Measurements from ENCODE around the gene DENND5B.

DENND5B gene

DNA sequence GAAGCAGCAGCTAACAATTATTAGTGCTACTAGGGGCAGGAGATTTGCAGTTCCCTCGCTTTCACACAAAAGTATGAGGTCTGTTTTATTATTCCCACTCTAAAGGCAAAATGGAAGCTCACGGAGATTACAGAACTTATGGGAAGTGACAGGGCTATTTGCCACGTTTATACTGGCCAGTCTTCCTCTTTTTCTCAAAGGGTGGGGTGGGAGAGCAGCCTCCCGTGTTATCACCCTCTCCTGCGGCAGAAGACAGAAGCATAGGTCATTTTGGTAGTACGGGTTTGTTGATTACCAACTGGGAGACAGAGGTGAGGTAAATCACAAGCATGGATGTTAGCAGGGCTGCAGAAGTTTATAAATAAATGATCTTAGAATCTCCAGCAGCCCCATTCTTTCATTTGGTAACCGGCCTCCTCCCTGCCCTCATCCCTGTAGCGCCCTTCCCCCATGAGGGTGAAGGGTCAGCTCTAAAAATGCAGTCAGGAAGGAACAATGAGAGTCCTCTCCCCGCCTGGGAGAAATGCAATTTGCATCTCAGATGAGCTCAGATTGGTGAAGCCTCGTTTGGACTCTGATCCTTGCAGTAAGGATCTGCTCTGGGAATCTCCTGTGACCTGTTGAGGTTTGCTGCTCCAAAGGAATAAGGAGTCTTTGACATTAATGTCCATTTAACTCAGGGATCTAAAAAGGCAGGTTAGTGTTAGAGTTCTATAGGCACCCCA is 220.2 kb downstream of the DENND5B start:
- peak overlapping the region; percentile 70 for H3K4me3 ChIP-seq (ENCODE audit: low read length)
- peak overlapping the region; percentile 62 for H3K9ac ChIP-seq (ENCODE audit: low read length)
- H3K27me3 ChIP-seq (replicated peaks; ENCODE audit: control insufficient read depth, insufficient read depth, low read length), result no peaks in the 10 kb centered on the region
- no peaks in the 10 kb centered on the region for H3K9me3 ChIP-seq (ENCODE audit: control insufficient read depth, low read length)
- no peaks in the 10 kb centered on the region for H3K36me3 ChIP-seq (ENCODE audit: control insufficient read depth, insufficient read depth, low read length, severe bottlenecking)
- peaks cover 12% of the 10 kb centered on the region for H3K4me1 ChIP-seq (ENCODE audit: control insufficient read depth, insufficient read depth, low read length)
- no peak for DNase-seq (ENCODE audit: low read depth)

- Histone ChIP-seq H3K9ac (ENCODE audit: low read length) (peak overlapping the region; percentile 62), H3K4me3 (ENCODE audit: low read length) (peak overlapping the region; percentile 70), H3K27me3 (replicated peaks; ENCODE audit: control insufficient read depth, insufficient read depth, low read length) (no peaks in the 10 kb centered on the region), H3K9me3 (ENCODE audit: control insufficient read depth, low read length) (no peaks in the 10 kb centered on the region), H3K36me3 (ENCODE audit: control insufficient read depth, insufficient read depth, low read length, severe bottlenecking) (no peaks in the 10 kb centered on the region), H3K4me1 (ENCODE audit: control insufficient read depth, insufficient read depth, low read length) (peaks cover 12% of the 10 kb centered on the region)
- DNase-seq (ENCODE audit: low read depth), result peak; percentile 28
Measured at GRCh38 chr12:31369712-31370521, 221.0 kb downstream of the DENND5B start.

GRCh38 chr12:31368666-31369361 is 222.1 kb downstream of the DENND5B start:
- no peak overlapping the region for H3K4me3 ChIP-seq (ENCODE audit: low read length)
- H3K4me1 ChIP-seq (ENCODE audit: control insufficient read depth, insufficient read depth, low read length), result peaks cover 12% of the 10 kb centered on the region
- no peaks in the 10 kb centered on the region for H3K27me3 ChIP-seq (replicated peaks; ENCODE audit: control insufficient read depth, insufficient read depth, low read length)
- H3K9ac ChIP-seq (ENCODE audit: low read length), result no peak overlapping the region
- no peaks in the 10 kb centered on the region for H3K9me3 ChIP-seq (ENCODE audit: control insufficient read depth, low read length)
- H3K36me3 ChIP-seq (ENCODE audit: control insufficient read depth, insufficient read depth, low read length, severe bottlenecking), result no peaks in the 10 kb centered on the region
- no peak for DNase-seq (ENCODE audit: low read depth)

DNA sequence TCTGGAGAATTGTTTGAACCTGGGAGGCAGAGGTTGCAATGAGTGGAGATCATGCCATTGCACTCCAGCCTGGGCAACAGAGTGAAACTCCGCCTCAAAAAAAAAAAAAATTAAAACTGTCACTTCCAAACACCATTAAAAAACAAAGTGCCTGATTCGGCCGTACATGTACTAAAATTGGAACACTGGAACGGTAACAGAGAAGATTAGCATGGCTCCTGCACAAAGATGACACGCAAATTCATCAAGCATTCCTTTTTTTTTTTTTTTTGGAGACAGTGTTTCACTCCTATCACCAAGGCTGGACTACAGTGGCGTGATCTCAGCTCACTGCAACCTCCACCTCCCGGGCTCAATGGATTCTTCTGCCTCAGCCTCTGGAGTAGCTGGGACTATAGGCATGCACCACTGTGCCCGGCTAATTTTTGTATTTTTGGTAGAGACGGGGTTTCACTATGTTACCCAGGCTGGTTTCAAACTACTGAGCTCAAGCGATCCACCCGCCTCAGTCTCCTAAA is 224.8 kb downstream of the DENND5B start:
- H3K4me3 ChIP-seq (ENCODE audit: low read length), result no peak overlapping the region
- H3K4me1 ChIP-seq (ENCODE audit: control insufficient read depth, insufficient read depth, low read length), result peaks cover 11% of the 10 kb centered on the region
- no peaks in the 10 kb centered on the region for H3K36me3 ChIP-seq (ENCODE audit: control insufficient read depth, insufficient read depth, low read length, severe bottlenecking)
- H3K9me3 ChIP-seq (ENCODE audit: control insufficient read depth, low read length), result no peaks in the 10 kb centered on the region
- no peak for DNase-seq (ENCODE audit: low read depth)
- no peak overlapping the region for H3K9ac ChIP-seq (ENCODE audit: low read length)
- H3K27me3 ChIP-seq (replicated peaks; ENCODE audit: control insufficient read depth, insufficient read depth, low read length), result peaks cover 3% of the 10 kb centered on the region

- H3K9me3 ChIP-seq (ENCODE audit: control insufficient read depth, low read length), result no peaks in the 10 kb centered on the region
- H3K4me3 ChIP-seq (ENCODE audit: low read length), result no peak overlapping the region
- DNase-seq (ENCODE audit: low read depth), result no peak
- H3K9ac ChIP-seq (ENCODE audit: low read length), result no peak overlapping the region
- H3K36me3 ChIP-seq (ENCODE audit: control insufficient read depth, insufficient read depth, low read length, severe bottlenecking), result no peaks in the 10 kb centered on the region
- H3K4me1 ChIP-seq (ENCODE audit: control insufficient read depth, insufficient read depth, low read length), result no peaks in the 10 kb centered on the region
- peaks cover 3% of the 10 kb centered on the region for H3K27me3 ChIP-seq (replicated peaks; ENCODE audit: control insufficient read depth, insufficient read depth, low read length)
Measured at GRCh38 chr12:31363831-31364230, 227.1 kb downstream of the DENND5B start.

DNA sequence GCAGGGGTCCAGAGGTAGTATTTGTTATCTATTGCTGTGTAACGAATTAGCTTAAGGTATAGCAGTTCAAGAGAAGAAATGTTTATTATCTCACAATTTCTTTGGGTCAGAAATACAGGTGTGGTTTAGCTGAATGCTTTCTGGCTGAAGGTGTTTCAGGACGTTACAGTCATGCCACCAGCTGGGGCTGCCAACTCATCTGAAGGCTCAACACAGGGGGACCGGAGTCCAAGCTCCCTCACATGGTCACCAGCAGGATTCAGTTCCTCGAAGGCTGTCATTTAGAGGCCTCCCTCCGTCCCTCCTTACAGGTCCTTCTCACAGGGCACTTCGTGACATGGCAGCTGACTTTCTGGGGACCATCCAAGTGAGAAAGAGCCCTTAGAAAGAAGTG is 227.5 kb downstream of the DENND5B start:
- Histone ChIP-seq H3K27me3 (replicated peaks; ENCODE audit: control insufficient read depth, insufficient read depth, low read length) (peaks cover 3% of the 10 kb centered on the region), H3K9ac (ENCODE audit: low read length) (no peak overlapping the region), H3K4me3 (ENCODE audit: low read length) (no peak overlapping the region), H3K4me1 (ENCODE audit: control insufficient read depth, insufficient read depth, low read length) (no peaks in the 10 kb centered on the region), H3K9me3 (ENCODE audit: control insufficient read depth, low read length) (no peaks in the 10 kb centered on the region), H3K36me3 (ENCODE audit: control insufficient read depth, insufficient read depth, low read length, severe bottlenecking) (no peaks in the 10 kb centered on the region)
- DNase-seq (ENCODE audit: low read depth), result no peak

DNA sequence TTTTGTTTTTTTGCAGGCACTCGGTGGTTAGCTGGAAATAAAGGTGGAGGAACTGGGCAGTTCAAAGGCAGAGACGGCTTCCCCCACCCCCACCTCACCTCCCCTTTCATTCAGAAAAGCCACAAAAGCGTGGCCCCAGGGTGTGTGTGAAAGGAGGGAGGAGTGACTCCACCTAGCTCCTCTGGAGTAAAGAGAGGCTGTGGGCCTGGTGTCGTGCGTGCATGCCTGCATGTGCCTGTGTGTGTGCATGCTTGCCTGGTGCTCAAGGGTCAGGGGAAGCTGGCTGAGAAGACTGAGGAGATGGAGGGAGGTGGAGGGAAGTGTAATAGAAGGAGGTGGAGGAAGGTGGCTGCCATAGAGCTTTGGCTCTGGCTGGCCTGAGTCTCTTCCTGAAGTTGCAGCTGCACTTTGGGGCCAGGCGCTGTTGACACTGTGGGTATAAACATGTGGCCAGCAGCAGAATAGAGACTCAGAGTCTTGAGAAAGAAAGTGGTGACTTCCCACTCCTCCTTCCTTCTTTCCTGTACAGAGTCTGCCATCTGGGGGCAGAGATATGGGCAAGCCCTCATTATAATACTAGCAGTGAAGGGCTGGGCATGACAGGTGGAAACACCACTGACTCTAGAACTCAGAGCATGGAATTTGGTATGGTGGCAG is 228.0 kb downstream of the DENND5B start:
- Histone ChIP-seq H3K9ac (ENCODE audit: low read length) (no peak overlapping the region), H3K9me3 (ENCODE audit: control insufficient read depth, low read length) (no peaks in the 10 kb centered on the region), H3K27me3 (replicated peaks; ENCODE audit: control insufficient read depth, insufficient read depth, low read length) (peaks cover 3% of the 10 kb centered on the region), H3K36me3 (ENCODE audit: control insufficient read depth, insufficient read depth, low read length, severe bottlenecking) (no peaks in the 10 kb centered on the region), H3K4me1 (ENCODE audit: control insufficient read depth, insufficient read depth, low read length) (no peaks in the 10 kb centered on the region), H3K4me3 (ENCODE audit: low read length) (no peak overlapping the region)
- no peak for DNase-seq (ENCODE audit: low read depth)

GRCh38 chr12:31362115-31362758 is 228.7 kb downstream of the DENND5B start:
- Histone ChIP-seq H3K4me1 (ENCODE audit: control insufficient read depth, insufficient read depth, low read length) (no peaks in the 10 kb centered on the region), H3K27me3 (replicated peaks; ENCODE audit: control insufficient read depth, insufficient read depth, low read length) (peaks cover 3% of the 10 kb centered on the region), H3K36me3 (ENCODE audit: control insufficient read depth, insufficient read depth, low read length, severe bottlenecking) (no peaks in the 10 kb centered on the region), H3K9me3 (ENCODE audit: control insufficient read depth, low read length) (no peaks in the 10 kb centered on the region), H3K9ac (ENCODE audit: low read length) (no peak overlapping the region), H3K4me3 (ENCODE audit: low read length) (no peak overlapping the region)
- DNase-seq (ENCODE audit: low read depth), result no peak

- Histone ChIP-seq H3K9me3 (ENCODE audit: control insufficient read depth, low read length) (no peaks in the 10 kb centered on the region), H3K4me1 (ENCODE audit: control insufficient read depth, insufficient read depth, low read length) (no peaks in the 10 kb centered on the region), H3K4me3 (ENCODE audit: low read length) (no peak overlapping the region), H3K27me3 (replicated peaks; ENCODE audit: control insufficient read depth, insufficient read depth, low read length) (peaks cover 3% of the 10 kb centered on the region), H3K9ac (ENCODE audit: low read length) (no peak overlapping the region), H3K36me3 (ENCODE audit: control insufficient read depth, insufficient read depth, low read length, severe bottlenecking) (no peaks in the 10 kb centered on the region)
- no peak for DNase-seq (ENCODE audit: low read depth)
Measured at GRCh38 chr12:31361730-31362114, 229.2 kb downstream of the DENND5B start.

DNA sequence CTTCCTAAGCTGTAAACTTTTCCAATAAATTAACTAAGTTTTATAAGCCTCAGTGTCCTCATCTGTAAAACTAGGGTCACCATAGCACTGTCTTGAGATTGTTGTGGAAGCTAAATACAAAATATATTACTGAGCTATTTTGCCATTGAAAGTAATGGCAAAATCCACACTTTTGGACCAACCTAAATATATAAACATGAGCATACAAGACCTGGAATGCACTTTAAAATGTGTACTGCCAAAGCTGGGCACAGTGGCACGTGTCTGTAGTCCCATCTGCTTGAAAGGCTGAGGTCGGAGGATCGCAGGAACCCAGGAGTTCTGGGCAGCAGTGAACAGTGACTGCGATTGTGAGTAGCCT is 235.2 kb downstream of the DENND5B start:
- DNase-seq (ENCODE audit: low read depth), result no peak
- H3K36me3 ChIP-seq (ENCODE audit: control insufficient read depth, insufficient read depth, low read length, severe bottlenecking), result no peaks in the 10 kb centered on the region
- H3K4me3 ChIP-seq (ENCODE audit: low read length), result no peak overlapping the region
- H3K27me3 ChIP-seq (replicated peaks; ENCODE audit: control insufficient read depth, insufficient read depth, low read length), result peaks cover 6% of the 10 kb centered on the region
- no peaks in the 10 kb centered on the region for H3K9me3 ChIP-seq (ENCODE audit: control insufficient read depth, low read length)
- H3K9ac ChIP-seq (ENCODE audit: low read length), result no peak overlapping the region
- H3K4me1 ChIP-seq (ENCODE audit: control insufficient read depth, insufficient read depth, low read length), result no peaks in the 10 kb centered on the region

All from adipocyte (in vitro differentiated cells).